Measurements from ENCODE around the gene VEGFD.

- no peak for TF ChIP-seq CTCF (IDR thresholded peaks at IDR 0.05)
- TF ChIP-seq EZH2 (IDR thresholded peaks at IDR 0.05; ENCODE audit: borderline replicate concordance, insufficient read depth, low read depth, low read length, poor library complexity, severe bottlenecking) = no peak
These were observed 26.2 kb upstream of the VEGFD start for GRCh38 chrX:15410430-15410829.

Data from B cell (primary cell).